NCI-H2029 (cell line): ENCODE measurements around the gene UBE3B.
"Not testable (repeated sequence)": the region's sequence is repeated elsewhere in the genome, so short reads cannot be mapped to it uniquely, and the experiment has no call there.

Experiments
- DNase-seq: peaks from one replicate; lab custom pipeline; 2025; lab: John Stamatoyannopoulos, UW

The UBE3B gene

GRCh38 chr12:109473526-109474270, 3.7 kb upstream of the UBE3B start:
- not testable (repeated sequence) for DNase-seq

- DNase-seq: no peak
Measured at GRCh38 chr12:109475121-109475520, 2.3 kb upstream of the UBE3B start.

DNA sequence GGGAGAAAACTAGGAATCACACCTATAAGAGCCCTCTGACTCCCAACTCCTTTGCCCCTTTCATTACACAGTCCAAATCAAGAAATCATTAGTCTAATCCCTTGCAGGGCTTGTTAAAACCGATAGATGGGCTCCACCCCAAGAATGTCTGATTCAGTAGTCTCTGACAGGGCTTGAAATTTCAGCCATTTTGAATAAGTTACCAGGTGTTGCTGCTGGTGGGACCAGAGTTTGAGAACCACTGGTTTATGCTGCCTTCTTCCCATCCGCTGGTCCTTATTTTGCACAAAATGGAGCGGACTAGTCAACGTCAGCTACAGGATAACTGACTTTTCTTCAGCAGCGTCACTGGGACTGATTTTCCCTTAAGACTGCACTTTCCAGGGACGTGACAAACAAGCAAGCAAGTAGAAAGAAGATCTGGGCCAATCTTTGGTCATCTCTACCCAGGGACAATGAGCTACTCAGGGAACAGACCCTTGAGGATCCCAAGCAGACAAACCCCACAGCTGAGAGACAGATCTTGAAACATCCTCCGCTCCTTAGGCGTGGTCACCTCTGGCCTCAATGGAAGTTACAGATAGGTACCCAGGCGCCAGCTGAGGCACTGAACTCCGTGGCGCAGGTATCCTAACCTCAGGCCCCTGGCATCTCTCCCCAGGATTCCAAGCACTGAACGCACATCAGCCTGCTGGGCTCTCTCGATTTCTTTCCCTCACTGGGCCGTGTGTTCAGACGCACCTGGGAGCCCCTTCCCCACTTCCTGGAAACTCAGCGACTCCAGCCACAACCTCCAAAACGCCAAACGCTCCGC, 1.2 kb upstream of the UBE3B start:
- DNase-seq: no peak

GRCh38 chr12:109476807-109477184, 638 bp upstream of the UBE3B start:
- DNase-seq: no peak

DNA sequence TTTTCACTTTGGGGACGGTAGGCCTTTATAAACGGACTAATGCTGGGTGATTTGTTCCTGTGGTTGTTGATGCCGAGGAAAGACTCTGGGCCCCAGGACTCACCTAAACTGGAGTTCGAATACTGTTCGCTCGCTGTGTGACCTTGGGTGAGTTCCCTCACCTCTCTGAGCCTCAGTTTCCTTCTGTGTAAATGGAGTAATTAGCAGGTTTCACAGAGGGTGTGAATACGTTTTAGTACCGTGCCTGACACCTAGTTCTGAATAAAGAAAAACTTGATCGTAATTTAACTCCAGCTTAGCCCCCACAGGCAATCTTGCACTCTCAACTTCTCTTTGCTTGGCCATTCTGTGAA, 505 bp downstream of the UBE3B start:
- DNase-seq: no peak

GRCh38 chr12:109479761-109480160, 2.3 kb downstream of the UBE3B start:
- DNase-seq: no peak

GRCh38 chr12:109480356-109480755, 2.9 kb downstream of the UBE3B start:
- no peak for DNase-seq

GRCh38 chr12:109481863-109482262, 4.4 kb downstream of the UBE3B start:
- DNase-seq: no peak

DNA sequence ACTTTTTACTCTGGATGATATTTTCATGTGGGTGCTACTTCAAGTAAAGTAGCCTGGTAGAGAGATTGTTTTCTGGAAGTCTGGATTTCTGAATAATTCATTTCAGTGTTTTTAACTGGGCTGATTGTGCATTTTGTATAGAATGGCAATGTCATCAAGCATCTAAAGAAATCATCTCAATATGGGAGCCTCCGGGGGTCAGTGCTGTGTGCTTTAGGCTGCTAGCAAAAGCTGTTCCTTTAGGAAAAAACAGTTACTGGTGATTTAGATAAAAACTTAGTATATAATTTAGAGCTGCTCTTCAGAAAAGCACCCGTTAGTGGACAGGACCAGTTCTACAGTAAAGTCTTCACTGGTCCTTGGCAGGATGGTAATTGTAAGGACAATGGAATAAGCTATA, 5.1 kb downstream of the UBE3B start:
- DNase-seq: no peak

- peak; percentile 25 for DNase-seq
Measured at GRCh38 chr12:109482894-109483293, 5.5 kb downstream of the UBE3B start.

- DNase-seq: no peak
Measured at GRCh38 chr12:109483346-109483745, 5.9 kb downstream of the UBE3B start.

GRCh38 chr12:109485201-109485600, 7.8 kb downstream of the UBE3B start:
- DNase-seq: no peak

DNA sequence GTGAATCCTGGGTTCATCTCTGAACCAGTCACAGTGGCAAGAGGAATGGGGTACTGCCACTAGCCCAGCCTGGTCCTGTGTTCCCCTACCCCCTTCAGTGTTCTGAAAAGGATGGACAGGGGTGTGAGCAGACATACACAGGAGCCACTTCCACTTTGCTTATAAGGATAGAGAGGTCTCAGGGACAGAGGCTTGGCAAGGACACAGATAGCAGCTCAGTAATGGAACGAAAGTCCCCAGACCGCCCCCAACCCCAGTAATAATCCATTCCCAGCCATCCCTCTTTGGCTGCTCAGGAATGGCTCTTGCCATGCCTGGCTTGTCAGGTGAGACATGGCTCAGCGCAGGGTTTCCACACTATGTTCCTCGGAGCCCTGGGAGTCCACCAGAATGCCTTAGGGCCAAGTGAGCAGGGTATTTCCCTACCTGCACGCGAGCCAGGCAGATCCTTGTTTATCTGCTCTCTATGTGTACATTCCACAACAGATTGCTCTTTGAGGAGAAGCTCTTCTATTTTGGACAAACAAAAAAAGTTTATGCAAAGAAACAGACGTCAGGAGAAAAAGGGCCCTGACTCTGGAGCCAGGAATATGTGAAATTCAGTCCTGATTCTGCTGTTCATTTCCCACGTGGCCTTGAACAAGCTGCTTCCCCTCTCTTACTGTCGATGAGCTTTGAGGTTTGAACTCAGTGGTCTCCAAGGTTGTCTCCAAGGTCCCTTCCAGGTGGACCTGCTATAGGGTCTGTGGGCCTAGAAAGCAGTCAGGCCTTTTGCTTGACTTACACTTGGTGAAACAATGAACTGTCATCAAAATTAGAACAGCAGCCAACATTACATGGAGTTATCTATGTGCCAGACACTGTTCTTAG, 10.0 kb downstream of the UBE3B start:
- no peak for DNase-seq

GRCh38 chr12:109488051-109488665, 10.7 kb downstream of the UBE3B start:
- no peak for DNase-seq

- DNase-seq: no peak
Measured at GRCh38 chr12:109489016-109489954, 11.9 kb downstream of the UBE3B start.

GRCh38 chr12:109489955-109490565, 12.6 kb downstream of the UBE3B start:
- DNase-seq: no peak

DNA sequence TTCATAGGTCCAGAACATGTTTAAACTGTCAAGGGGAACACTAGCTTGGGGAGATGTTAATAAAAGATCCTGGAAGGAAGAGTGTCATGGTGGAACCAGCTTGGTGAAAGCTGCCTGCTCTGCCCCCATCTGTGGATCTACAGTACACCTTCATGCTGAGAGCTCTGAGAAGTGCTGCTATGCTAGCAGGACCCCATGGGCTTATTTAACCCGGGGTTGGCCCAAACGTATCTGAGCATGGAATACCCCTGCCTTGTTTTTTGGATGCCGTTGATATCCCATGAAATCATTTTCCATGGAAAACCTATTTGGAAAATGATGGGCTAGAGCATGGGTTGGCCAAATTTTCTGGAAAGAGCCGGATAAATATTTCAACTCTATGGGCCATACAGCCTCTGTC, 14.2 kb downstream of the UBE3B start:
- DNase-seq: no peak

DNA sequence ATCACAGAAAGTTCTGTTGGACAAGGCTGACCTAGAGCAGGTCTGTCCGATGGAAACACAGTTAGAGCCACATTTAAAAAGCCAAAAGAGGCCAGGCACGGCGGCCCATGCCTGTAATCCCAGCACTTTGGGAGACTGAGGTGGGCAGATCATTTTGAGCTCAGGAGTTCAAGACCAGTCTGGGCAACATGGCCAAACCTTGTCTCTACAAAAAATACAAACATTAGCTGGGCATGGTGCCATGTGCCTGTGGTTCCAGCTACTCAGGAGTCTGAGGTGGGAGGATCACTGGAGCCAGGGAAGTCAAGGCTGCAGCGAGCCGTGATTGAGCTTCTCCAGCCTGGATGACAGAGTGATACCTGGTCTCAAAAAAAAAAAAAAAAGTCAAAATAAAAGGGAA, 14.9 kb downstream of the UBE3B start:
- DNase-seq: peak; percentile 54

DNA sequence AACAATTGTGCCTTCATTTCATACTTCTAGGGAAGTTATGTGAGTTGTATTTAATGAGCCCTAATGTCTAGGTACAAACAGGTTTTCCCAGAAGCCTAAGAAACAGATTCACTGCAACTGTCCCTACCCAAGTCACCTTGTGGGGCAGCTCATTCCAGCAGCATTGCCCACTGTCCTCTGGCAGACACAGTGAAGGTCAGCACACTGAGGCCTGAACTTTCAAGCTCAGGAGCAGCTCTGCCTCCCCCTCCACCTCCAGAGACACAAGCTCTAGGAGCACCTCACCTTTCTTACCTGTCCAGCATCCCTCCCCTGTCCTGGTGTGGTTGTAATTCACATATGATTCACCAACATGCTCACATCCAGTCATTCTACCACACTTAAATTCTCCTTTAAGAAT, 15.7 kb downstream of the UBE3B start:
- no peak for DNase-seq

GRCh38 chr12:109493938-109494337, 16.5 kb downstream of the UBE3B start:
- DNase-seq: no peak
